ENCODE measurements around the gene FTO.
A peak's percentile ranks its signal among the peaks of the same experiment; 100 is the strongest.
"Not testable (repeated sequence)": the region's sequence is repeated elsewhere in the genome, so short reads cannot be mapped to it uniquely, and the experiment has no call there.

The FTO gene

GRCh38 chr16:53703590-53704444, at the start of gene FTO, which contains the start of gene RPGRIP1L:
FTO (plus strand) TSS chr16:53704156.
RPGRIP1L (minus strand) TSS chr16:53703859; CDS start chr16:53700723, 3,136 bp downstream.
- FAIRE-seq (peak; percentile 74), DNase-seq (ENCODE audit: low spot score) (peak; percentile 96)

- DNase-seq (ENCODE audit: low spot score) (no peak), FAIRE-seq (no peak)
Observed at GRCh38 chr16:53654946-53655345, 49.0 kb upstream of the FTO start.

GRCh38 chr16:53662072-53662471, 41.9 kb upstream of the FTO start:
- DNase-seq (ENCODE audit: low spot score) (no peak), FAIRE-seq (no peak)

- DNase-seq (ENCODE audit: low spot score) (peak; percentile 16), FAIRE-seq (no peak)
Observed at GRCh38 chr16:53664724-53665345, 39.1 kb upstream of the FTO start.

GRCh38 chr16:53666786-53667415, 37.1 kb upstream of the FTO start:
- FAIRE-seq (no peak), DNase-seq (ENCODE audit: low spot score) (no peak)

- no peak for FAIRE-seq
- no peak for DNase-seq (ENCODE audit: low spot score)
Observed at GRCh38 chr16:53668869-53669268, 35.1 kb upstream of the FTO start.

- FAIRE-seq (no peak), DNase-seq (ENCODE audit: low spot score) (no peak)
Observed at GRCh38 chr16:53672461-53672860, 31.5 kb upstream of the FTO start.

- DNase-seq (ENCODE audit: low spot score) (no peak), FAIRE-seq (no peak)
Observed at GRCh38 chr16:53673189-53673588, 30.8 kb upstream of the FTO start.

- DNase-seq (ENCODE audit: low spot score) (no peak), FAIRE-seq (no peak)
Observed at GRCh38 chr16:53678155-53678554, 25.8 kb upstream of the FTO start.

GRCh38 chr16:53678756-53679343, 25.1 kb upstream of the FTO start:
- no peak for DNase-seq (ENCODE audit: low spot score)

GRCh38 chr16:53680756-53681155, 23.2 kb upstream of the FTO start:
- FAIRE-seq (no peak), DNase-seq (ENCODE audit: low spot score) (no peak)

More at GRCh38 chr16:53678756-53679343, 25.1 kb upstream of the FTO start:
- FAIRE-seq: no peak

- FAIRE-seq: no peak
- DNase-seq (ENCODE audit: low spot score): no peak
Observed at GRCh38 chr16:53681354-53681753, 22.6 kb upstream of the FTO start.

GRCh38 chr16:53685334-53685733, 18.6 kb upstream of the FTO start:
- not testable (repeated sequence) for DNase-seq (ENCODE audit: low spot score); FAIRE-seq

- no peak for FAIRE-seq
- DNase-seq (ENCODE audit: low spot score): no peak
Observed at GRCh38 chr16:53686710-53687109, 17.2 kb upstream of the FTO start.

GRCh38 chr16:53689636-53690035, 14.3 kb upstream of the FTO start:
- no peak for DNase-seq (ENCODE audit: low spot score)
- no peak for FAIRE-seq

GRCh38 chr16:53690771-53691170, 13.2 kb upstream of the FTO start:
- FAIRE-seq (no peak), DNase-seq (ENCODE audit: low spot score) (no peak)

- DNase-seq (ENCODE audit: low spot score) (no peak), FAIRE-seq (no peak)
Observed at GRCh38 chr16:53692146-53692545, 11.8 kb upstream of the FTO start.

- DNase-seq (ENCODE audit: low spot score): no peak
- no peak for FAIRE-seq
Observed at GRCh38 chr16:53693320-53693719, 10.6 kb upstream of the FTO start.

- no peak for DNase-seq (ENCODE audit: low spot score)
- no peak for FAIRE-seq
Observed at GRCh38 chr16:53695070-53695469, 8.9 kb upstream of the FTO start.

- not testable (repeated sequence) for DNase-seq (ENCODE audit: low spot score); FAIRE-seq
Observed at GRCh38 chr16:53698271-53698670, 5.7 kb upstream of the FTO start.

- FAIRE-seq: no peak
- no peak for DNase-seq (ENCODE audit: low spot score)
Observed at GRCh38 chr16:53704445-53704813, 473 bp downstream of the FTO start.

GRCh38 chr16:53707671-53708070, 3.7 kb downstream of the FTO start:
- DNase-seq (ENCODE audit: low spot score) (no peak), FAIRE-seq (no peak)
